NT2/D1 (cell line): Measurements from ENCODE around the gene ADGRA3.

Experiments used
- DNase-seq: peaks from one replicate; pipeline ENCODE4 v3.0.0-alpha.2; 2011; ENCODE audit warnings: low read depth, low spot score
- H3K27me3 ChIP-seq: 2 replicates; pipeline ENCODE4 v1.6.0; 2011; ENCODE audit warnings: mild to moderate bottlenecking; ENCODE audit not compliant: insufficient read length, insufficient read depth
- H3K36me3 ChIP-seq: 2 replicates; pipeline ENCODE4 v1.6.1; 2011; ENCODE audit warnings: mild to moderate bottlenecking, low read length, mixed read lengths; ENCODE audit not compliant: insufficient read depth, insufficient read length
- H3K4me1 ChIP-seq: 2 replicates; pipeline ENCODE4 v1.5.1; 2011; ENCODE audit not compliant: insufficient read depth, insufficient read length
- H3K4me3 ChIP-seq: 2 replicates; pipeline ENCODE4 v1.5.1; 2011; ENCODE audit warnings: low read depth; ENCODE audit not compliant: insufficient read length
- H3K9ac ChIP-seq: 2 replicates; pipeline ENCODE4 v1.6.0; 2011; ENCODE audit warnings: low read depth; ENCODE audit not compliant: insufficient read length
- H3K9me3 ChIP-seq: 2 replicates; pipeline ENCODE4 v1.5.1; 2011; ENCODE audit warnings: mild to moderate bottlenecking, low read length; ENCODE audit not compliant: insufficient read depth
- SUZ12 ChIP-seq: IDR thresholded peaks from 2 replicates; pipeline ENCODE4 v1.6.1; 2011; ENCODE audit not compliant: insufficient read length, insufficient read depth; ENCODE audit errors: extremely low read depth
- YY1 ChIP-seq: IDR thresholded peaks from 2 replicates; pipeline ENCODE4 v1.6.1; 2011; ENCODE audit not compliant: insufficient read length, insufficient read depth
- ZNF274 ChIP-seq: IDR thresholded peaks from 2 replicates; pipeline ENCODE4 v1.6.1; 2011; ENCODE audit warnings: mild to moderate bottlenecking, low read depth, low read length

Gene ADGRA3

DNA sequence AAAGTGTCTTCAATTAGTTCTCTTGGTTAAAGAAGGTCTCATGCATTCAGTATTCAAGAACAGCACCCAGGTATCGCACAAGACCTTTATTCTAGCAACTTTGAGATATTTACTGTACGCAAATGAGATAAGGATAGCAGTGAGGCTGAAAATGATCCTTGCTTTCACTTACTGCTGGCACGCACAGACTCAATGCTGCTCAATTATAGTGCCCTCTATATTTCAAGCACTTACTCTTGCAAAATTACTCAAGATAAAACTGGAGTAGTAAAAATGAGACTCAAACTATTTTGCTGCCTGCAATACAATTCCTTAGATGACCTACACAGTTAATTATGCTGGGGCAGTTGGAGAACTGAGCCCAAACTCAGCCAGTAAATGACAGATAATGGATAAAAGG lies 60.9 kb downstream of the ADGRA3 start:
- TF ChIP-seq SUZ12, result no peak

DNA sequence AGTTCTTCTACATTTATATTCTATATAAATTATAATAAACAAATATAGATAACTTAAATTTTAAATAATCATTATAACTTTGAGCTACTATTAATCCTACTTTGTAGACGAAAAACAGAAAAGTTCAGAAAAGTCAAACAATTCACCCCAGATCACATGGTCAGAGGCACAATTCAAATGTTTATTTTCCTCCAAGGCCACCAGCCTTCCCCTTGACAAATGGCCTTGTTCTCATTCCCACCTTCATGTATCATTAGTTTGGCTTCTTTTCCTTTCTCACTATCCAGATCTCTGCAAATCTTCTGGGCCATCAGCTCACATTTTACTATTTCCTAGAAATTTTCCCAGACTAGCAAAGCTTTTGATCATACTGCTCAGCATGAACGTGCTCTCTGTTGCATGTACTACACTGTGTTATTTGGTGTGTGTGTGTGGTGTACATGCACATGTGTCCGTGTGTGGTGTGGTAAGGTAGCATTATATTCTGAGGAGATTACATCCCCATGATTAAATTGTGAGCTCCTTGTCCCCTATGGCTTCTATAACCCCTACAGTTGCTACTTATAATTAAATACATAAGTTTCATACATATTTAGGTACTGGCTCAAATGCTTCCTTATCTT lies 61.5 kb downstream of the ADGRA3 start:
- no peak overlapping the region for H3K4me3 ChIP-seq
- H3K36me3 ChIP-seq, result peaks cover 29% of the 10 kb centered on the region
- H3K9ac ChIP-seq, result no peak overlapping the region
- no peak for DNase-seq
- no peaks in the 10 kb centered on the region for H3K4me1 ChIP-seq
- no peaks in the 10 kb centered on the region for H3K9me3 ChIP-seq
- TF ChIP-seq ZNF274 (no peak), YY1 (no peak), SUZ12 (no peak)
- no peaks in the 10 kb centered on the region for H3K27me3 ChIP-seq

More for the DNA sequence above, 60.9 kb downstream of the ADGRA3 start:
- no peaks in the 10 kb centered on the region for H3K27me3 ChIP-seq
- no peak overlapping the region for H3K4me3 ChIP-seq
- H3K9me3 ChIP-seq, result no peaks in the 10 kb centered on the region
- no peaks in the 10 kb centered on the region for H3K4me1 ChIP-seq
- H3K9ac ChIP-seq, result no peak overlapping the region
- peaks cover 26% of the 10 kb centered on the region for H3K36me3 ChIP-seq
- DNase-seq, result no peak

- H3K4me1 ChIP-seq, result no peaks in the 10 kb centered on the region
- no peak overlapping the region for H3K4me3 ChIP-seq
- no peaks in the 10 kb centered on the region for H3K9me3 ChIP-seq
- TF ChIP-seq ZNF274 (no peak), SUZ12 (no peak), YY1 (no peak)
- peaks cover 66% of the 10 kb centered on the region for H3K36me3 ChIP-seq
- no peaks in the 10 kb centered on the region for H3K27me3 ChIP-seq
- no peak for DNase-seq
- H3K9ac ChIP-seq, result no peak overlapping the region
These were observed 71.1 kb downstream of the ADGRA3 start for GRCh38 chr4:22444813-22445212.

- no peaks in the 10 kb centered on the region for H3K4me1 ChIP-seq
- no peaks in the 10 kb centered on the region for H3K27me3 ChIP-seq
- no peak overlapping the region for H3K4me3 ChIP-seq
- no peak for TF ChIP-seq YY1
- no peak for TF ChIP-seq ZNF274
- no peak for TF ChIP-seq SUZ12
- H3K36me3 ChIP-seq, result peaks cover 62% of the 10 kb centered on the region
- H3K9ac ChIP-seq, result no peak overlapping the region
- no peak for DNase-seq
- H3K9me3 ChIP-seq, result no peaks in the 10 kb centered on the region
These were observed 72.9 kb downstream of the ADGRA3 start for GRCh38 chr4:22442956-22443355.

GRCh38 chr4:22440999-22441398 lies 74.9 kb downstream of the ADGRA3 start:
- Histone ChIP-seq H3K27me3 (no peaks in the 10 kb centered on the region), H3K4me1 (no peaks in the 10 kb centered on the region), H3K9me3 (no peaks in the 10 kb centered on the region), H3K9ac (no peak overlapping the region), H3K4me3 (no peak overlapping the region), H3K36me3 (peaks cover 59% of the 10 kb centered on the region)
- no peak for DNase-seq
- no peak for TF ChIP-seq YY1
- TF ChIP-seq SUZ12, result no peak
- TF ChIP-seq ZNF274, result no peak

GRCh38 chr4:22439947-22440346 lies 75.9 kb downstream of the ADGRA3 start:
- TF ChIP-seq SUZ12 (no peak), ZNF274 (no peak), YY1 (no peak)
- H3K4me1 ChIP-seq, result no peaks in the 10 kb centered on the region
- H3K27me3 ChIP-seq, result no peaks in the 10 kb centered on the region
- H3K9ac ChIP-seq, result no peak overlapping the region
- peaks cover 60% of the 10 kb centered on the region for H3K36me3 ChIP-seq
- H3K4me3 ChIP-seq, result no peak overlapping the region
- DNase-seq, result no peak
- H3K9me3 ChIP-seq, result no peaks in the 10 kb centered on the region

GRCh38 chr4:22435652-22436051 lies 80.2 kb downstream of the ADGRA3 start:
- no peaks in the 10 kb centered on the region for H3K9me3 ChIP-seq
- no peak overlapping the region for H3K9ac ChIP-seq
- no peaks in the 10 kb centered on the region for H3K27me3 ChIP-seq
- peaks cover 35% of the 10 kb centered on the region for H3K36me3 ChIP-seq
- no peak overlapping the region for H3K4me3 ChIP-seq
- TF ChIP-seq SUZ12 (no peak), ZNF274 (no peak), YY1 (no peak)
- no peak for DNase-seq
- H3K4me1 ChIP-seq, result no peaks in the 10 kb centered on the region
